HG03460 (cell line): ENCODE measurements around the gene C5AR2.
"Not testable (repeated sequence)": the region's sequence is repeated elsewhere in the genome, so short reads cannot be mapped to it uniquely, and the experiment has no call there.

Experiments
- ATAC-seq: cut with Tn5 transposase; IDR thresholded peaks from one replicate; pipeline ENCODE4 v1.9.1; 2021; ENCODE audit not compliant: unreplicated experiment

C5AR2 gene

DNA sequence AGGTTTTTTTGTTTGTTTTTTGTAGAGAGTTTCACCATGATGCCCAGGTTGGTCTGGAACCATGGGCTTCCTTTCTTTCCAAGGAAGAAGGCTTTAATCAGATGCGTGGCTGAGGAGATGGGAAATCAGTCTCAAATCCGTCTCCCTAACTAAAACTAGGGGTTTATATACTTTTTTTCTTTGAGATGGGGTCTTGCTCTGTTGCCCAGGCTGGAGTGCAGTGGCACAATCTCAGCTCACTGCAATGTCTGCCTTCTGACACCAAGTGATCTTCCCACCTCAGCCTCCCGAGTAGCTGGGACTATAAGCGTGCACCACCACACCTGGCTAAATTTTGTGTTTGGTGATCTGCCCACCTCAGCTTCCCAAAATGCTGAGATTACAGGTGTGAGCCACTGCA, 52.6 kb downstream of the C5AR2 start:
- ATAC-seq = not testable (repeated sequence)

GRCh38 chr19:47386582-47386981, 54.6 kb downstream of the C5AR2 start:
- not testable (repeated sequence) for ATAC-seq

DNA sequence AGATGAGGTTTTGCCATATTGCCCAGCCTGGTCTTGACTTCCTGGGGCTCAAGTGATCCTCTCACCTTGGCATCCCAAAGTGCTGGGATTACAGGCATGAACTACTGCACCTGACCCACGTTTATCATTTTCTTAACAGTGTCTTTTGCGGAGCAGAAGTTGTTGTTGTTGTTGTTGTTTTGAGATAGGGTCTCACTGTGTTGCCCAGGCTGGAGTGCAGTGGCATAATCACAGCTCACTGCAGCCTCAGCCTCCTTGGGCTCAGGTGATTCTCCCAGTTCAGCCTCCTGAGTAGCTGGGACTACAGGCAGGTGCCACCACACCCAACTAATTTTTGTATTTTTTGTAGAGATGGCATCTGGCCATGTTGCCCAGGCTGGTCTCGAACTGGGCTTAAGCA, 55.6 kb downstream of the C5AR2 start:
- not testable (repeated sequence) for ATAC-seq

GRCh38 chr19:47388721-47389120, 56.7 kb downstream of the C5AR2 start:
- ATAC-seq = not testable (repeated sequence)

- no peak for ATAC-seq
These were observed 57.2 kb downstream of the C5AR2 start for GRCh38 chr19:47389150-47389556.

- no peak for ATAC-seq
These were observed 58.8 kb downstream of the C5AR2 start for GRCh38 chr19:47390533-47391488.

- no peak for ATAC-seq
These were observed 59.7 kb downstream of the C5AR2 start for GRCh38 chr19:47391510-47392223.
